ENCODE measurements around the gene NECTIN2.
"Not testable (repeated sequence)": the region's sequence is repeated elsewhere in the genome, so short reads cannot be mapped to it uniquely, and the experiment has no call there.

The NECTIN2 gene

DNA sequence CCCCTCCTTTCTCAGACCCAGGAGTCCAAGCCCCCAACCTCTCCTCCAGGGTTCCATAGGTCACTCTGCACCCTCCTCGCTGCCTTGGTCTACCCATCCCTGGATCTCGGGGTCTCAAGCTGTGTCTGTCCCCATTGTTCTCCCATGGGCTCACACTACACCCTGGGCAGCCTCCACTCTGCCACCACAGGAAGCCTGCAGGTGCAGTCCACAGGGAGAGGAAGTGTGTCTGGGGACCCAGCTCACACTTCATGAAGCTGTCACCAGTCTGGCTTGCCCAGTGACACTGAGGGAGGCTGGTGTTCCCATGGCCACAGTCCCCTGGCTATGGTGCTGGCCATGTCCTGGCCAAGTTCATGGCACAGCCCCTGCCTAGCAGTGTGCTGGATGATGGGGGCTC, 5.3 kb downstream of the NECTIN2 start:
- DNase-seq (ENCODE audit: low read depth): no peak

DNA sequence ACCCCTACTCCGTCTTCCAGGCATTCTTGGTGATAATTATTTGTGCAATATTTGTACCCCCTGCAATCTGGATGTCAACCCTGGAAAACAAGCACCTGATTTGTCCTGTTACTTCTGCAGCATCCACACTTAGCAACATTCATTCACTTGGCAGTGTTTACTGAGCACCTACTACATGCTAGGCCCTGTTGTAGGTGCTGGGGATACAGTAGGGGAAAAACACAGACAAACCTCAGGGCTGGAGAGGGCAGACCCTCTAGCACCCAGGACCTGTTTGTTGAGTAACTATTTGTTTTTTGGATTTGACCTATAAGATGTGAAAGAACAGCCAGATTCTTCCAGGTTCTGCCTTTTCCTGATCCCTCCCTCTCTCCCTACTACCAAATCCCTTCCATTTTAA, 9.5 kb downstream of the NECTIN2 start:
- no peak for DNase-seq (ENCODE audit: low read depth)

DNA sequence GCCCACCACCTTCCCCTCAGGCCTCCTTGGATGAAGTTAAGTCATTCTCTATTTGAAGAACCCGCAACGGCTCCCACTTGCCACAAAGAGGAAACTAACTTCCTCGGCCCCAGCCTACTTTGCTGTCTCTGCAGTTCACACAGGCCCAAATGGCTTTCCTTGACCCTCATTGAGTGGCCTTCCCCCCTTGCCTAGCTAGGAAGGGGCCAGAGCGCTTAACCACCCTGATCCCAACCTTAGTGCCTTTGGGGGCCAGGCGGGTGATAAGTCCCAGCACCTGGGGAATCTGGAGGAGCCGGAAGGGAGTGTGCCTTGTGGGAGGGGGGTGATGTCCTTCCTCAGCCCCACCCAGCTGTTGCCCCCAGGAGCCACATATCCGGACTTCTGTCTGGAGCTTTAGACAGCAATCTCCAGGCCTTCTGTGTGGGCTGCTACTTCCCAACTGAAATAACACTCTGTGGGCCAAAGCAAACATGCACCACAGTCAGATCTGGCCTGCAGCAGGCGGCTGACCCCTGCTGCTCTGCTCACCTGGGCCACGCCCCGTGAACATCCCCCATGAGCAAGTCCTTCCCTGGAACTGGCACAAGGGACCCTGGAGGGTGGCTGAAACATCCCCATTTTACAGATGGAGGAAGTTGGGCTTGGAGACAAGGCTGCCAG, 10.5 kb downstream of the NECTIN2 start:
- DNase-seq (ENCODE audit: low read depth): no peak

DNA sequence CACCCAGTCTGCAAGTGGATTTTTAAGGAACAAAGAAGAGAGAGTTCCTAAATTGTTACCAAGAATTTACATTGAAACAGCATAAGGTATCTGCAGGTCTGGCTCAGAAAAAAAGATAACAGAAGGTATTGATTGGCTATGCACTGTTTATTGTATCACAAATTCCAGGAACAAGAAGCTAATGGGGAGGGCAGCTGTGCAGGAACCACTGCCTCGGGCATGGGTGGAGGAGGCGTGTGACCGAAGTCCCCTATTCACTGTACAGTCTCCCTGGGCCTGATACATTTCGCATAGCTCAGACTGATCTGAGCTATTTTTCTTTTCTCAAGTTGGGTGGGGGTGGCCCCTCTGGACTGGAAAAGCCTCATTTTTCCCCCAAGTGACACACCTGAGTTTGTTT, 11.7 kb downstream of the NECTIN2 start:
- no peak for DNase-seq (ENCODE audit: low read depth)

DNA sequence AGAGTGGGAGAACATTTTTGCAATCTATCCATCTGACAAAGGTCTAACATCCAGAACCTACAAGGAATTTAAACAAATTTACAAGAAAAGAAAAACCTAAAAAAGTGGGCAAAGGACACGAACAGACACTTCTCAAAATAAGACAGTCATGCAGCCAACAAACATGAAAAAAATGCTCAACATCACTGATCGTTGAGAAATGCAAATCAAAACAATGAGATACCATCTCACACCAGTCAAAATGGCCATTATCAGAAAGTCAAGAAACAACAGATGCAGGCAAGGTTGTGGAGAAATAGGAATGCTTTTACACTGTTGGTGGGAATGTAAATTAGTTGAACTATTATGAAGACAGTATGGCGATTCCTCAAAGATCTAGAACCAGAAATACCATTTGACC, 15.5 kb downstream of the NECTIN2 start:
- not testable (repeated sequence) for DNase-seq (ENCODE audit: low read depth)

DNA sequence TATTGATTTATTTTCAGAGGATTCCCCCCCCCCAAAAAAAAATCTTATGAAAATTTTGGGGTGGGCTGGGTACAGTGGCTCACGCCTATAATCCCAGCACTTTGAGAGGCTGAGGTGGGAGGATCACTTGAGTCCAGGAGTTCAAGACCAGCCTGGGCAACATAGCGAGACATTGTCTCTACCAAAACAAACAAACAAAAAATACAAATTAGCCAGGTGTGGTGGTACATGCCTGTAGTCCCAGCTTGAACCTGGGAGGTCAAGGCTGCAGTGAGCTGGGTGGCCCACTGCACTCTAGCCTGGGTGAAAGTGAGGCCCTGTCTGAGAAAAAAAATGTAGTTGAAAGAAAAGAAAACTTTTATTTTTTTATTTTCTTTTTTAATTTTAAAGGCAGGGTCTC, 17.9 kb downstream of the NECTIN2 start:
- DNase-seq (ENCODE audit: low read depth): no peak

DNA sequence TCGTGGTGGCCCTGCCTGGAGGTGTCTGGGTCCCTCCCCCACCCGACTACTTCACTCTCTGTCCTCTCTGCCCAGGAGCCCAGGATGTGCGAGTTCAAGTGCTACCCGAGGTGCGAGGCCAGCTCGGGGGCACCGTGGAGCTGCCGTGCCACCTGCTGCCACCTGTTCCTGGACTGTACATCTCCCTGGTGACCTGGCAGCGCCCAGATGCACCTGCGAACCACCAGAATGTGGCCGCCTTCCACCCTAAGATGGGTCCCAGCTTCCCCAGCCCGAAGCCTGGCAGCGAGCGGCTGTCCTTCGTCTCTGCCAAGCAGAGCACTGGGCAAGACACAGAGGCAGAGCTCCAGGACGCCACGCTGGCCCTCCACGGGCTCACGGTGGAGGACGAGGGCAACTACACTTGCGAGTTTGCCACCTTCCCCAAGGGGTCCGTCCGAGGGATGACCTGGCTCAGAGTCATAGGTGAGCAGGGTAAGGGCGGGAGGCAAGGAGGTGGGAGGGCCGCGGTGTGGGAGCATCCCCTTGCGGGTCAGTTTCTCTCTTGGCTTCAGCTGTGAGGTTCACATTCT, 19.2 kb downstream of the NECTIN2 start:
- DNase-seq (ENCODE audit: low read depth): no peak

DNA sequence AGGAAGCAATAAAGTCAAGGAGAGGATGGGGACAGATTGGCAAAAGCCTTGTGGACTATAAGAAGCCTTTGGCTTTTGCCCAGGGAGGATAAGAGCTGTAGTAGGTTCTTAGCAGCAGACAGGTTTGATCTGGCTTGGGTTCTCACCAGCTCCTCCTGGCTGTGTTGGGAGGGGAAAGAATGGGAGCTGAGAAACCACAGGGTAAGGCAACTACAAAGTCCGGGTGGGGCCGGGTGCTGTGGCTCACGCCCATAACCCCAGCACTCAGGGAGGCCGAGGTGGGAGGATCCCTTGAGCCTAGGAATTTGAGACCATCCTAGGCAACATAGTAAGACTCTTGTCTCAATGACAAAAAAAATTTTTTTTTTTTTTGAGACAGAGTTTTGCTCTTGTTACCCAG, 20.6 kb downstream of the NECTIN2 start:
- no peak for DNase-seq (ENCODE audit: low read depth)

DNA sequence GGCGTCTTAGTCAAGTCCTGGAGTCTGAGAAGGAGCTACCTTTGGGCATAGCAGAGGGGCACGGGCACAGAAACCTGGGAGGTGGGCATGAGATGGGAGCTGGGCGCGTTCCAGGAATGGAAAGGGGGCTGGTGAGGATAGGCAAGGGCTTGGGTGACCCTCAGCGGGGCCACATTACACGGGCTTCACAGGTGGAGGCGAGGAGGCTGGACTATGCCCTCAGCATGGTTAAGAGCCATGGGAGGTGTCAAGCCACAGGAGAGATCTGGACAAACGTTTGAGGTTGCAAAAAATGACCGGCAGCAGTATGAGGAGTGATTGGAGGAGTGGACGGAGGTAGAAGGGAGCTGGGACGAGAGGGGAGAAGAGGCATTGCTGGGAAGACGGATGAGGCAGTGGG, 21.5 kb downstream of the NECTIN2 start:
- no peak for DNase-seq (ENCODE audit: low read depth)

DNA sequence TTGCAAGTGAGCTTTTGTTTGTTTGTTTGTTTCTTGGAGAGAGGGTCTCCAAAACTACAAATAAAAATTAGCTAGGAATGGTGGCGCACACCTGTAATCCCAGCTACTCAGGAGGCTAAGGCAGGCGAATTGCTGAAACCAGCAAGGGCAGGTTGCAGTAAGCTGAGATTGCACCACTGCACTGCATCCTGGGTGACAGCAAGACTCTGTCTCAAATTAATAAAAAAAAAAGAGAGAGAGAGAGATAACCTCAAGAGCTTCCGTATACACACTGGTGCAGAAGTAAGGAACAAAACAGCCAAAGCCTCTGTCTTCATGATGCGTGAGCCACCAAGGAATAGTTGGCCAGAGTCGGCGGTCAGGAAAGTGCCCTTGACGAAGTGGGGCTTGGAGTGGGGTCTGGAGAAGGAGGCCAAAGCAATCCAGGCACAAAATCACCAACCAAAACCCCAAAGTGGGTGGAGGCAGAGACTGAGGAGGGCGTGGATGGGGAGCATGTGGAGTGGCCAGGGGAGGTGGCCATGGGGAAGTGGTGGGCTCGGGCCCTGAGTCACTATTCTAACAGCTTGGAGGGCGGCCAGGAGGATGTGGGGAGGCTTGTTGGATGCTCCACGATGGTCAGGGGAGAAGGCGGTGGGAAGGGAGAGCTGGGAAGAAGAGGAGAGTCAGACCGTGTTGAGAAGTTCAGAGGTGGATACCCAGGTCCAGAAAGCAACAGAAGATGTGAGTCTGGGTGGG, 23.8 kb downstream of the NECTIN2 start:
- no peak for DNase-seq (ENCODE audit: low read depth)

DNA sequence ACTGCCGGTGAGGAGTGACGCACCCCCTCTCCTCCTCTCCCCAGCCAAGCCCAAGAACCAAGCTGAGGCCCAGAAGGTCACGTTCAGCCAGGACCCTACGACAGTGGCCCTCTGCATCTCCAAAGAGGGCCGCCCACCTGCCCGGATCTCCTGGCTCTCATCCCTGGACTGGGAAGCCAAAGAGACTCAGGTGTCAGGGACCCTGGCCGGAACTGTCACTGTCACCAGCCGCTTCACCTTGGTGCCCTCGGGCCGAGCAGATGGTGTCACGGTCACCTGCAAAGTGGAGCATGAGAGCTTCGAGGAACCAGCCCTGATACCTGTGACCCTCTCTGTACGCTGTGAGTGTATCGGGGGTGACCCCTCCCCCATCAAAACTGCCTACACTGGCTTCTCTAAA, 25.7 kb downstream of the NECTIN2 start:
- no peak for DNase-seq (ENCODE audit: low read depth)

DNA sequence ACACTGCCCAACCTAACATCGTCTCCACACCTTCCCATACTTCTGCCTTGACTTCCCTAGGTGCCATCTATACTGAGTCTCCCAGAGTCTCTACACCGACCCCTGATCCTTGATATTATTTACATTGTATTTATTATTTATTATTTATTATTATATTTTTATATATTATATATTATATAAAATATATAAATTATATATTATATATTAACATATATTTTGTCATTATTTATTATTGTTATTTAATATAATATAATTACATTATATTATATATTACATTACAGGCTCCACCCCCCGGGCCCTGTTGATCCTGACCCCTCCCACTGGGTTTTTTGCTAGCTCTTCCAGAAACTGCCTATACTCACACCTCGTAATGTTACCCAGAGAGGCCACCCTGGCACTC, 26.6 kb downstream of the NECTIN2 start:
- no peak for DNase-seq (ENCODE audit: low read depth)

DNA sequence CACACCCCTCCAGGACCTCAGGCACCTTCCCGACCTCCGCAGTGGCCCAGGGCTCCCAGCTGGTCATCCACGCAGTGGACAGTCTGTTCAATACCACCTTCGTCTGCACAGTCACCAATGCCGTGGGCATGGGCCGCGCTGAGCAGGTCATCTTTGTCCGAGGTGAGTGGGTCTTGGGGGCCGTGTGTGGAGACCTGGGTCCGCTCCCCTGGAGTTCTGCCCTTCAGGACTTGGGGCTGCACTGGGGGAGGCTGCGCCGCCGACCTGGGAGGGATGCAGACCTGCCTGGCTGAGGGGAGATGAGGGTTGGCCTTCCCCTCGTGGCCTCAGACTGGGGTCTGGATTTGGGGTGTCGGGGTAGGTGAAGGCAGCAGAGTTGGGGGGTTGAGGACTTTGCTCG, 28.2 kb downstream of the NECTIN2 start:
- DNase-seq (ENCODE audit: low read depth): no peak

DNA sequence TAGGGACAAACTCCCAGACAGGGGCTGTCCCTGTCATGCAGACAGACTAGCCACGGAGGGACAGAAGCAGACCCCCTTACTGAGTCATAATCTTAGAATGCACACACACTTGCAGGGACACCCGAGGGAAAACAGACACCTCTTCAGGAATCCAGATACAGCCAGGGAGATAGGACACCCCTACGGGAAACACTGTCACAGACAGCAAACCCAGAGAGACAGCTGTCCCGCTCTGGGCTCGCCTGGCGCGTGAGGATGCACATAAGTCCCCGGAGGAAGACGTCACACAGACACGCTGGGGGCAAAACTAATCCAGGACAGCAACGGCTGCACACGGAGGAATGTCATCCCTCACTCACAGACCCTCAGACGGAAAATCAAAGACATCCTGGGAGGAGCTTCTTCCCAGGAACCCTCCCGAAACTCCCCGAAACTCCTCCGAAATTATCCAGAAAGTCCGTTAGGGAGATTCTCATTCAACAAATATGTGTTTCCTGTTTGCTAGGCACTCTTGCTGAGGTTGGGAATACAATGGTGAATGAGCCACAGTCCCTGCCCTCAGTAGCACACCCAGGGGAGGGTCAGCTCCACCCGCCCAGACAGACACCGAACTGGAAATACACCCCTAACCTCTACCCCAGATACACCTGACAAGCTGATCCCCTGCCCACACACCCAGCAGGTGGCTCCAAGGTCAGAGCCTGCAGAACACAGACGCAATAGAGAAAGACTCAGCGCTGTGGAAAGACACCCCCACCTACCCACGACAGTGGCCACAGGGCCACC, 29.8 kb downstream of the NECTIN2 start:
- DNase-seq (ENCODE audit: low read depth): no peak

DNA sequence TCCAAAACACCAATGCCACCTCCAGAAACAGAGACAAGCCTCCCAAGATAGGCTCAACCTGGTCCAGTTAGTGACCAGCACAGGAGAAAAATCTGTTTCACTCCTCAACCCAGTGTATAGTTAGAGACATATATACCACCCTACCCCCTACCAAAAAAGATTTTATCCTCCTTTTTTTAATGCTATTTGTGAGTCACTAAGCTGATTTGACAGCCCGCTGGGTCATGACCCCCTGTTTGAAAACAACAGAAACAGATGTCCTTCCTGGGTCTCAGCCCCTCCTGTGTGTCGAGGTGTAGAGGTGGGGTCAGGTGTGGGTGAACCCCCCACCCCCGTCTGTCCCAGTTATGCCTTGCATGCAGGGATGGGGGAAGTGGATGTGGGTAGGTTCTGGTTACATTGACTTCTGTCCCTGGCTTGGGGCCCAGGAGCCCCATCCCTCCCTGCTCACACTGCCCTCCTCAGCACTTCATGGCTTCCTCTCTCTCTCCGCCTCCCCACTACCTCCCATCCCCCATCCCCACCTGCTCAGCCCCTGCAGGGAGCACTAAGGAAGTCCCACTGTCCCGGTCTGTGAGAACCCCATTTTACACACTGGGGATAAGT, 30.9 kb downstream of the NECTIN2 start:
- DNase-seq (ENCODE audit: low read depth): no peak

DNA sequence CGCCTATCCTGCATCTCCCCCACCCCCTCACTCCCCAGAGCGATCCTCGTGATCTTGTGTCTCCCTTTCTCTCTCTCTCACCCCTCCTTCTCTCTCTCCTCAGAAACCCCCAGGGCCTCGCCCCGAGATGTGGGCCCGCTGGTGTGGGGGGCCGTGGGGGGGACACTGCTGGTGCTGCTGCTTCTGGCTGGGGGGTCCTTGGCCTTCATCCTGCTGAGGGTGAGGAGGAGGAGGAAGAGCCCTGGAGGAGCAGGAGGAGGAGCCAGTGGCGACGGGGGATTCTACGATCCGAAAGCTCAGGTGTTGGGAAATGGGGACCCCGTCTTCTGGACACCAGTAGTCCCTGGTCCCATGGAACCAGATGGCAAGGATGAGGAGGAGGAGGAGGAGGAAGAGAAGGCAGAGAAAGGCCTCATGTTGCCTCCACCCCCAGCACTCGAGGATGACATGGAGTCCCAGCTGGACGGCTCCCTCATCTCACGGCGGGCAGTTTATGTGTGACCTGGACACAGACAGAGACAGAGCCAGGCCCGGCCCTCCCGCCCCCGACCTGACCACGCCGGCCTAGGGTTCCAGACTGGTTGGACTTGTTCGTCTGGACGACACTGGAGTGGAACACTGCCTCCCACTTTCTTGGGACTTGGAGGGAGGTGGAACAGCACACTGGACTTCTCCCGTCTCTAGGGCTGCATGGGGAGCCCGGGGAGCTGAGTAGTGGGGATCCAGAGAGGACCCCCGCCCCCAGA, 32.2 kb downstream of the NECTIN2 start:
- DNase-seq (ENCODE audit: low read depth): no peak

DNA sequence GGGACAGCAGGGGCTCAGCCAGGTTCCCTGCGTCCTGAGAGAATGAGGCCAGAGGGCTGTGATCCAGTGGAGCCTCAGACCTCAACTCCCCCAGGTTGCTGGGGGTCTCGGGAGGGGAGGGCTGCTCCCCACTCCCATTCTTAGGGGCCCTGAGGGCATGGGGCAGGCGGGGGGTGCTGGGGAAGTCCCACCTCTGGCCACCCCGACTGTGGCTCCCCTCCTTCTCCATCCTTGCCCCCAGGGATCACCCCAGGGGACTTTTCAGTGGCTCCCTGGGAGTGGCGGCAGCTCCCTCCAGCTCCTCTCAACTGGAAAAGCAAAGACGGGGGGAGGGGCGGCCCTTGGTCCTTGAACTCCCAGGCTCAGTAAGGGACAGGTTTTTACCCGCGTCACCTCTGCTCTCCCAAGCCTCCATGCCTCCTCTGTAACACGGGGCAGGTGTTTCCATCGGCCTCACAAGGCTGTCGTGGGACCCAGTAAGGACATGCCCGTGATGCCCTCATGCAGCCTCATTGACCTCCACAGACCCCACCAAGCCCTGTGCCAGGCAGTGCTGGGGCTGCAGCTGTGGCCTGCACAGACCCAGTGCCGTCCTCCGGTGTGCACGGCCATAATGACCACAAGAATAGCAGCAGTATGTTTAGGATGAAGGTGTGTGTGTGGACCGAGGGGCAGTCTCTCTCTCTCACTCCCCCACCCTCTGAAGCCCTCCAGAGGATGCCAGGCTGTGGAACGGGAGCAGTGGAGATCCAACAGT, 33.4 kb downstream of the NECTIN2 start:
- no peak for DNase-seq (ENCODE audit: low read depth)

DNA sequence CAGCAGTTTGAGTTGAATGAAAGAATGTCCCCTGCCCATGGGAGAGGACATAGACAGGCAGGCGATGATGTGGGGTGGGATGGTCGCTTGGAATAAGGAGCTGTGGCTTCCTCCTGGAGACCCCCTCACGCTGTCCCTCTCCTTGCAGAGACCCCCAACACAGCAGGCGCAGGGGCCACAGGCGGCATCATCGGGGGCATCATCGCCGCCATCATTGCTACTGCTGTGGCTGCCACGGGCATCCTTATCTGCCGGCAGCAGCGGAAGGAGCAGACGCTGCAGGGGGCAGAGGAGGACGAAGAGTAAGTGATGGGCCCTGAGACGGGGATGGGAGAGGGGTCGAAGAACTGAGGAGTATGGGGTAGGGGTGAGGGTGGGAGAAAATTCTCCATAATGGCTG, 36.0 kb downstream of the NECTIN2 start:
- DNase-seq (ENCODE audit: low read depth): no peak

DNA sequence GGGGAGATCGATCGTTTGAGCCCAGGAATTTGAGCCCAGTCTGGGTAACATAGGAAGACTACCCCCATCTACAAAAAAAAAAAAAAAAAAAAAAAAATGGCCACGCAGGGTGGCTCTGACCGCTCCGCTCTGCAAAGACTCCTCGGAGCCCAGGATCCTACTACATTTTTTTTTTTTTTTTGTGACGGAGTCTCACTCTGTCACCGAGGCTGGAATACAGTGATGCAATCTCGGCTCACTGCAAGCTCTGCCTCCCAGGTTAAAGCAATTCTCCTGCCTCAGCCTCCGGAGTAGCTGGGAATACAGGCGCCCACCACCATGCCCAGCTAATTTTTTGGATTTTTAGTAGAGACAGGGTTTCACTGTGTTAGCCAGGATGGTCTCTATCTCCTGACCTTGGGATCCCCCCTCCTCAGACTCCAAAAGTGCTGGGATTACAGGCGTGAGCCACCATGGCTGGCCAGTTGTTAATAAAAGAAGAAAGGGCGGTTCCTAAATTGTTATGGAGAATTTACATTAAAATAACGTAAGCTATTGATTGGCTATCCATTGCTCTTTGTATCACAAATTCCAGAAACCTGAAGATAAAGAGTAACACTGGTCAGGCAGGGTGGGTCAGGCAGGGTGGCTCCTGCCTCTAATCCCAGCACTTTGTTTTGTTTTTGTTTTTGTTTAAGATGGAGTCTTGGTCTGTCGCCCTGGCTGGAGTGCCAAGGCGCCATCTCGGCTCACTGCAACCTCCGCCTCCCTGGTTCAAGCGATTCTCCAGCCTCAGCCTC, 36.7 kb downstream of the NECTIN2 start:
- DNase-seq (ENCODE audit: low read depth): not testable (repeated sequence)

DNA sequence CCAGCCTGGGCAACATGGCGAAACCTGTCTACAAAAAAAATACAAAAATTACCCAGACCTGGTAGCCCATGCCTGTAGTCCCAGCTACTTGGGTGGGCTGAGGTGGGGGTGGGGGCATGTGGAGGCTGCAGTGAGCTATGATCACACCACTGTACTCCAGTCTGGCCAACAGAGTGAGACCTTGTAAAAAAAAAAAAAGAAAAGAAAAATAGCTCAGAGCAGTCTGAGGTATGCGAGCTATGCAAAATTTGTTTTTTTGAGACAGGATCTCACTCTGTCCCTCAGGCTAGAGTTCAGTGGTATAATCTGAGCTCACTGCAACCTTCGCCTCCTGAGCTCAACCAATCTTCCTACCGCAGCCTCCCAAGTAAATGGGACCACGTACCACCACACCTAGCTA, 37.8 kb downstream of the NECTIN2 start:
- no peak for DNase-seq (ENCODE audit: low read depth)
